HL-60 (cell line): ENCODE results near the gene TM4SF18.

ENCODE experiments used
- DNase-seq, 2 experiments: peaks; one replicate each; pipeline ENCODE4 v3.0.0-alpha.2; 2010 to 2020; ENCODE audit warnings: low read depth in 1 of 2, low spot score in 1 of 2
- H3K27ac ChIP-seq: fragments of 250-450 bp; sonication (Bioruptor Pico); replicated peaks from 2 replicates; pipeline ENCODE4 v1.5.1; 2020; ENCODE audit warnings: mild to moderate bottlenecking, moderate library complexity
- H3K27me3 ChIP-seq: fragments of 250-450 bp; sonication (Bioruptor Pico); 2 replicates; pipeline ENCODE4 v1.5.1; 2021; ENCODE audit warnings: mild to moderate bottlenecking, moderate library complexity; ENCODE audit not compliant: insufficient read depth, poor library complexity, severe bottlenecking
- H3K4me3 ChIP-seq: replicated peaks from 2 replicates; pipeline ENCODE4 v1.5.1; 2011; ENCODE audit warnings: mild to moderate bottlenecking, control low read depth, low read length; ENCODE audit not compliant: insufficient read depth
- GABPA ChIP-seq: IDR thresholded peaks from 2 replicates; pipeline ENCODE4 v1.6.1; 2012; ENCODE audit warnings: low read depth
- POLR2AphosphoS5 ChIP-seq: IDR thresholded peaks from 2 replicates; pipeline ENCODE4 v1.6.1; 2012; ENCODE audit warnings: low read depth
- REST ChIP-seq: IDR thresholded peaks from 2 replicates; pipeline ENCODE4 v1.6.1; 2012; ENCODE audit warnings: low read depth; ENCODE audit not compliant: insufficient replicate concordance
- SPI1 ChIP-seq: IDR thresholded peaks from 2 replicates; pipeline ENCODE4 v1.6.1; 2012; ENCODE audit warnings: low read depth, mild to moderate bottlenecking, borderline replicate concordance
- TF ChIP-seq, protein P1 (sequence below): IDR thresholded peaks from one replicate; pipeline ENCODE4 v1.5.1; 2011; ENCODE audit warnings: low read length, control low read depth, inconsistent platforms; ENCODE audit not compliant: insufficient read depth

The TM4SF18 gene

GRCh38 chr3:149321640-149322039 is 11.8 kb downstream of the TM4SF18 start:
- Histone ChIP-seq H3K27me3 (peaks cover 9% of the 10 kb centered on the region), H3K4me3 (no peak overlapping the region), H3K27ac (no peak overlapping the region)
- DNase-seq: no peak
- TF ChIP-seq GABPA (no peak), SPI1 (no peak), REST (no peak), POLR2AphosphoS5 (no peak)
- TF ChIP-seq, protein P1, sequence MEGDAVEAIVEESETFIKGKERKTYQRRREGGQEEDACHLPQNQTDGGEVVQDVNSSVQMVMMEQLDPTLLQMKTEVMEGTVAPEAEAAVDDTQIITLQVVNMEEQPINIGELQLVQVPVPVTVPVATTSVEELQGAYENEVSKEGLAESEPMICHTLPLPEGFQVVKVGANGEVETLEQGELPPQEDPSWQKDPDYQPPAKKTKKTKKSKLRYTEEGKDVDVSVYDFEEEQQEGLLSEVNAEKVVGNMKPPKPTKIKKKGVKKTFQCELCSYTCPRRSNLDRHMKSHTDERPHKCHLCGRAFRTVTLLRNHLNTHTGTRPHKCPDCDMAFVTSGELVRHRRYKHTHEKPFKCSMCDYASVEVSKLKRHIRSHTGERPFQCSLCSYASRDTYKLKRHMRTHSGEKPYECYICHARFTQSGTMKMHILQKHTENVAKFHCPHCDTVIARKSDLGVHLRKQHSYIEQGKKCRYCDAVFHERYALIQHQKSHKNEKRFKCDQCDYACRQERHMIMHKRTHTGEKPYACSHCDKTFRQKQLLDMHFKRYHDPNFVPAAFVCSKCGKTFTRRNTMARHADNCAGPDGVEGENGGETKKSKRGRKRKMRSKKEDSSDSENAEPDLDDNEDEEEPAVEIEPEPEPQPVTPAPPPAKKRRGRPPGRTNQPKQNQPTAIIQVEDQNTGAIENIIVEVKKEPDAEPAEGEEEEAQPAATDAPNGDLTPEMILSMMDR: no peak

- Histone ChIP-seq H3K27ac (no peak overlapping the region), H3K27me3 (peaks cover 9% of the 10 kb centered on the region), H3K4me3 (no peak overlapping the region)
- DNase-seq: no peak
- TF ChIP-seq POLR2AphosphoS5: no peak
- TF ChIP-seq, protein P1: no peak
- no peak for TF ChIP-seq GABPA
- no peak for TF ChIP-seq SPI1
- no peak for TF ChIP-seq REST
Observed at GRCh38 chr3:149321136-149321535, 12.3 kb downstream of the TM4SF18 start.

DNA sequence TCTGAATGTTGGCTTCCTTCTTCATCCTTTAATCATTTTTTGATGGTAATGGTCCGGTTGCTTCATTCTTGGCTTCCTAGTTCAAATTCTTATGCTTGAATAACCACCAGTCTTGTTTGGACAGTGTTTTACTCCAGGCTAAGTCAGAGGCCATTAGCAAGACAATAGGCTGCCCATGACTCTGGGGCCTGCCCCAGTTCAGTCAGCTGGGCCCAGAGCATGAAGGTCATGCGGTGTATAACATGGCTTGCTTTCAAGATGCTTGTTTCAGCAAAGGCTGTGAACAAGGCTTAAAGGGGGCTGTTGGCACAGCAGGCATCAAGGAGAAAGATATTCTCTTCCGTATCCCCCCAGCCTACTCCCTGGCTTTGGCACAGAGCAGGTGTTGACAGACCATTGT is 13.7 kb downstream of the TM4SF18 start:
- Histone ChIP-seq H3K4me3 (no peak overlapping the region), H3K27ac (no peak overlapping the region), H3K27me3 (peaks cover 3% of the 10 kb centered on the region)
- no peak for DNase-seq
- TF ChIP-seq, protein P1: no peak
- TF ChIP-seq GABPA: no peak
- no peak for TF ChIP-seq SPI1
- no peak for TF ChIP-seq POLR2AphosphoS5
- no peak for TF ChIP-seq REST
